Keratinocyte (primary cell): ENCODE measurements around the gene PADI4. TPM values are rescaled to one million over a fixed set of nuclear protein-coding genes. Genes with fewer than 3 reads are reported as not detected.

Experiments
- DNase-seq: peaks from one replicate; pipeline ENCODE4 v3.0.0-alpha.2; 2011; ENCODE audit warnings: low read depth, missing footprints, low spot score
- FAIRE-seq: peaks from 2 replicates; lab custom pipeline; 2011; peaks lifted over from hg19 to GRCh38; lab: Jason Lieb, UNC
- H2AFZ ChIP-seq: 2 replicates; pipeline ENCODE4 v1.6.0; 2012; ENCODE audit warnings: low read length, control low read depth, inconsistent platforms; ENCODE audit not compliant: control insufficient read depth
- H3K27ac ChIP-seq: 2 replicates; pipeline ENCODE4 v1.5.1; 2011; ENCODE audit warnings: low read length; ENCODE audit not compliant: control insufficient read depth, insufficient read depth
- H3K27me3 ChIP-seq: 3 replicates; pipeline ENCODE4 v1.6.0; 2011; ENCODE audit warnings: low read length; ENCODE audit not compliant: control insufficient read depth, insufficient read depth; ENCODE audit errors: extremely low read depth
- H3K36me3 ChIP-seq, 2 experiments: 2 replicates in 1 of 2; 3 replicates in 1 of 2; pipeline ENCODE4 v1.5.1; 2011; ENCODE audit warnings: low read length in 2 of 2, mild to moderate bottlenecking in 1 of 2; ENCODE audit not compliant: control insufficient read depth in 2 of 2, insufficient read depth in 2 of 2; ENCODE audit errors: extremely low read depth in 1 of 2
- H3K4me1 ChIP-seq: 3 replicates; pipeline ENCODE4 v1.5.1; 2011; ENCODE audit warnings: low read length; ENCODE audit not compliant: control insufficient read depth, insufficient read depth; ENCODE audit errors: extremely low read depth
- H3K4me2 ChIP-seq: 3 replicates; pipeline ENCODE4 v1.6.0; 2011; ENCODE audit warnings: low read depth, low read length; ENCODE audit not compliant: control insufficient read depth, insufficient read depth; ENCODE audit errors: extremely low read depth
- H3K4me3 ChIP-seq, 3 experiments: fragments of 200-600 bp in 1 of 3; sonication (generic) in 1 of 3; 2 replicates in 2 of 3; 3 replicates in 1 of 3; pipeline ENCODE4 v1.5.1; 2011 to 2016; ENCODE audit warnings: low read length in 3 of 3, mild to moderate bottlenecking in 3 of 3, control low read depth in 2 of 3, inconsistent platforms in 1 of 3, low read depth in 1 of 3, mixed read lengths in 1 of 3, mixed run types in 1 of 3, moderate library complexity in 1 of 3; ENCODE audit not compliant: control insufficient read depth in 2 of 3, insufficient read depth in 2 of 3; ENCODE audit errors: extremely low read depth in 1 of 3
- H3K79me2 ChIP-seq: 2 replicates; pipeline ENCODE4 v1.6.0; 2012; ENCODE audit warnings: low read length; ENCODE audit not compliant: control insufficient read depth, insufficient read depth
- H3K9ac ChIP-seq: 3 replicates; pipeline ENCODE4 v1.6.0; 2011; ENCODE audit warnings: low read length; ENCODE audit not compliant: control insufficient read depth, insufficient read depth; ENCODE audit errors: extremely low read depth
- H3K9me1 ChIP-seq: 3 replicates; pipeline ENCODE4 v1.6.0; 2011; ENCODE audit warnings: low read length; ENCODE audit not compliant: control insufficient read depth, insufficient read depth; ENCODE audit errors: extremely low read depth
- H3K9me3 ChIP-seq: 2 replicates; pipeline ENCODE4 v1.5.1; 2012; ENCODE audit warnings: low read depth, low read length; ENCODE audit not compliant: control insufficient read depth
- H4K20me1 ChIP-seq: 3 replicates; pipeline ENCODE4 v1.6.0; 2011; ENCODE audit warnings: low read length; ENCODE audit not compliant: control insufficient read depth, insufficient read depth; ENCODE audit errors: extremely low read depth
- EZH2 ChIP-seq: IDR thresholded peaks from one replicate; pipeline ENCODE4 v1.6.1; 2012; ENCODE audit warnings: inconsistent platforms, mild to moderate bottlenecking, low read length, moderate library complexity
- dilution Hi-C: fragments of 300-500 bp; cut with MboI; formaldehyde crosslinking; loops from one replicate; pipeline ENCODE4 v1.7.0; 2020; ENCODE audit warnings: low sequenced_read_pairs; ENCODE audit not compliant: extremely low pct_ligation_motif_present
- polyA plus RNA-seq, 5 experiments: library from polyadenylated mRNA; depleted of rRNA in 3 of 5; stranded (reverse) in 3 of 5; stranded (forward) in 1 of 5; unstranded in 1 of 5; fragments of >200 nt; gene quantifications; 1 replicate in 1 of 5; 2 replicates in 3 of 5; 3 replicates in 1 of 5; pipeline versions ENCODE4 v1.2.1 to v1.2.3, GENCODE V29; 2011 to 2012; ENCODE audit warnings: missing spikeins in 2 of 5, low read depth in 1 of 5, low replicate concordance in 1 of 5
- TF ChIP-seq, protein P1 (sequence below), 3 experiments: IDR thresholded peaks in 1 of 3; conservative IDR thresholded peaks in 1 of 3; optimal IDR thresholded peaks in 1 of 3; 2 replicates in 2 of 3; 3 replicates in 1 of 3; pipeline versions ENCODE3 to v1.5.1; 2011; ENCODE audit warnings: low read length in 3 of 3, mild to moderate bottlenecking in 3 of 3, moderate library complexity in 2 of 3, control low read depth in 1 of 3, inconsistent platforms in 1 of 3; ENCODE audit not compliant: insufficient read depth in 2 of 3; ENCODE audit errors: extremely low read depth in 1 of 3

Gene PADI4
- polyA plus RNA-seq, 1 donor (not counting 4 experiments of a cell fraction or from before 2014, with no cell fraction given): 0.03 TPM

GRCh38 chr1:17313530-17314309 lies 5.7 kb downstream of the PADI4 start:
- dilution Hi-C loops: no loop called here
- no peak for FAIRE-seq
- no peaks in the 10 kb centered on the region for H3K79me2 ChIP-seq

GRCh38 chr1:17314491-17314971 lies 6.5 kb downstream of the PADI4 start:
- no peaks in the 10 kb centered on the region for H3K36me3 ChIP-seq
- FAIRE-seq (no peak), DNase-seq (no peak)
- peaks cover 7% of the 10 kb centered on the region for H3K4me1 ChIP-seq
- peaks cover 6% of the 10 kb centered on the region for H3K27me3 ChIP-seq
- no peaks in the 10 kb centered on the region for H3K79me2 ChIP-seq
- H3K4me2 ChIP-seq: no peak overlapping the region
- TF ChIP-seq EZH2: no peak
- TF ChIP-seq, protein P1, sequence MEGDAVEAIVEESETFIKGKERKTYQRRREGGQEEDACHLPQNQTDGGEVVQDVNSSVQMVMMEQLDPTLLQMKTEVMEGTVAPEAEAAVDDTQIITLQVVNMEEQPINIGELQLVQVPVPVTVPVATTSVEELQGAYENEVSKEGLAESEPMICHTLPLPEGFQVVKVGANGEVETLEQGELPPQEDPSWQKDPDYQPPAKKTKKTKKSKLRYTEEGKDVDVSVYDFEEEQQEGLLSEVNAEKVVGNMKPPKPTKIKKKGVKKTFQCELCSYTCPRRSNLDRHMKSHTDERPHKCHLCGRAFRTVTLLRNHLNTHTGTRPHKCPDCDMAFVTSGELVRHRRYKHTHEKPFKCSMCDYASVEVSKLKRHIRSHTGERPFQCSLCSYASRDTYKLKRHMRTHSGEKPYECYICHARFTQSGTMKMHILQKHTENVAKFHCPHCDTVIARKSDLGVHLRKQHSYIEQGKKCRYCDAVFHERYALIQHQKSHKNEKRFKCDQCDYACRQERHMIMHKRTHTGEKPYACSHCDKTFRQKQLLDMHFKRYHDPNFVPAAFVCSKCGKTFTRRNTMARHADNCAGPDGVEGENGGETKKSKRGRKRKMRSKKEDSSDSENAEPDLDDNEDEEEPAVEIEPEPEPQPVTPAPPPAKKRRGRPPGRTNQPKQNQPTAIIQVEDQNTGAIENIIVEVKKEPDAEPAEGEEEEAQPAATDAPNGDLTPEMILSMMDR (optimal IDR thresholded peaks at IDR 0.05 in 1 of 3, IDR thresholded peaks at IDR 0.05 in 1 of 3, conservative IDR thresholded peaks at IDR 0.05 in 1 of 3; ENCODE audit: extremely low read depth in 1 of 3, insufficient read depth in 2 of 3, low read length in 3 of 3): no peak
- H3K9me1 ChIP-seq: no peaks in the 10 kb centered on the region
- dilution Hi-C loops: no loop called here
- H4K20me1 ChIP-seq: no peaks in the 10 kb centered on the region
- no peak overlapping the region for H2AFZ ChIP-seq
- no peaks in the 10 kb centered on the region for H3K9me3 ChIP-seq
- H3K4me3 ChIP-seq: no peak overlapping the region
- no peak overlapping the region for H3K27ac ChIP-seq
- no peak overlapping the region for H3K9ac ChIP-seq

More at GRCh38 chr1:17313530-17314309, 5.7 kb downstream of the PADI4 start:
- Histone ChIP-seq H3K36me3 (no peaks in the 10 kb centered on the region), H3K9me3 (no peaks in the 10 kb centered on the region), H3K27ac (no peak overlapping the region), H3K9ac (no peak overlapping the region), H3K4me3 (no peak overlapping the region), H2AFZ (no peak overlapping the region), H3K4me2 (no peak overlapping the region), H3K27me3 (peaks cover 6% of the 10 kb centered on the region), H3K4me1 (peaks cover 9% of the 10 kb centered on the region), H4K20me1 (no peaks in the 10 kb centered on the region), H3K9me1 (no peaks in the 10 kb centered on the region)
- DNase-seq: no peak
- TF ChIP-seq EZH2: no peak
- TF ChIP-seq, protein P1 (optimal IDR thresholded peaks at IDR 0.05 in 1 of 3, IDR thresholded peaks at IDR 0.05 in 1 of 3, conservative IDR thresholded peaks at IDR 0.05 in 1 of 3; ENCODE audit: extremely low read depth in 1 of 3, insufficient read depth in 2 of 3, low read length in 3 of 3): no peak
